HepG2 (cell line): ENCODE measurements around the gene SSH3. TPM values are rescaled to one million over a fixed set of nuclear protein-coding genes. Genes with fewer than 3 reads are reported as not detected.
A peak's percentile ranks its signal among the peaks of the same experiment; 100 is the strongest.

Experiments used
- ATAC-seq: fragments of 200-7000 bp; cut with Tn5 transposase; 3 replicates; pipeline ENCODE4 v1.9.1; 2020; ENCODE audit warnings: mild to moderate bottlenecking, moderate library complexity
- BruUV-seq: library from RNA; stranded (reverse); fragments of 400-500 nt; replicated peaks from 2 replicates; lab custom pipeline; 2021; lab: Mats Ljungman, UMichigan
- CTCF ChIA-PET: fragments of 300-600 bp; formaldehyde crosslinking; extraction: SDS; loops from one replicate; lab custom pipeline; 2021; ENCODE audit warnings: low total read pairs, inconsistent platforms, low intra/inter-chr PET ratio; lab: Yijun Ruan, JAX
- POLR2A ChIA-PET: fragments of 350-600 bp; sonication (Branson Sonifier 250); formaldehyde crosslinking; loops from one replicate; lab custom pipeline; 2020; ENCODE audit warnings: antibody characterized with exemption, inconsistent platforms; lab: Yijun Ruan, JAX
- DNase-seq: peaks from one replicate; pipeline ENCODE4 v3.0.0-alpha.2; 2015; ENCODE audit warnings: low spot score
- FAIRE-seq: peaks from 3 replicates; lab custom pipeline; 2011; peaks lifted over from hg19 to GRCh38; lab: Jason Lieb, UNC
- H2AFZ ChIP-seq: one replicate; pipeline ENCODE4 v1.6.1; 2011; ENCODE audit warnings: low read length, inconsistent platforms
- H3K27ac ChIP-seq: fragments of 300-600 bp; 3 replicates; pipeline ENCODE4 v1.8.0; 2011; ENCODE audit warnings: mixed run types, mild to moderate bottlenecking, mixed read lengths, low read length, inconsistent platforms; ENCODE audit not compliant: insufficient read depth; ENCODE audit errors: extremely low read length
- H3K27me3 ChIP-seq, 2 experiments: fragments of 200-600 bp in 1 of 2; 2 replicates in 1 of 2; 3 replicates in 1 of 2; pipeline versions ENCODE4 v1.6.0 to v1.8.0; 2011; ENCODE audit warnings: low read length in 2 of 2, mild to moderate bottlenecking in 2 of 2, moderate library complexity in 2 of 2, inconsistent platforms in 1 of 2; ENCODE audit not compliant: insufficient read depth in 2 of 2, control insufficient read depth in 1 of 2
- H3K36me3 ChIP-seq, 2 experiments: fragments of 200-600 bp in 1 of 2; replicated peaks in 1 of 2; 2 replicates in 1 of 2; 3 replicates in 1 of 2; pipeline versions ENCODE4 v1.5.1 to v1.8.0; 2011; ENCODE audit warnings: low read length in 2 of 2, inconsistent platforms in 1 of 2; ENCODE audit not compliant: insufficient read depth in 2 of 2, control insufficient read depth in 1 of 2
- H3K4me1 ChIP-seq: 2 replicates; pipeline ENCODE4 v1.5.1; 2012; ENCODE audit warnings: low read length, inconsistent platforms; ENCODE audit not compliant: insufficient read depth
- H3K4me2 ChIP-seq: 2 replicates; pipeline ENCODE4 v1.6.0; 2011; ENCODE audit warnings: low read depth, low read length, inconsistent platforms
- H3K4me3 ChIP-seq, 3 experiments: fragments of 200-600 bp in 1 of 3; sonication (generic), shearing (Covaris generic) in 1 of 3; replicated peaks in 1 of 3; 2 replicates each; pipeline ENCODE4 v1.5.1; 2011 to 2016; ENCODE audit warnings: low read length in 3 of 3, inconsistent platforms in 2 of 3, low read depth in 2 of 3, mild to moderate bottlenecking in 2 of 3, control low read depth in 1 of 3, mixed read lengths in 1 of 3; ENCODE audit not compliant: insufficient read depth in 1 of 3
- H3K79me2 ChIP-seq: one replicate; pipeline ENCODE4 v1.6.1; 2011; ENCODE audit warnings: low read length, inconsistent platforms; ENCODE audit not compliant: insufficient read depth
- H3K9ac ChIP-seq: 2 replicates; pipeline ENCODE4 v1.6.0; 2011; ENCODE audit warnings: mild to moderate bottlenecking, low read depth, low read length, inconsistent platforms; ENCODE audit not compliant: insufficient read depth
- H3K9me3 ChIP-seq: 2 replicates; pipeline ENCODE4 v1.5.1; 2012; ENCODE audit warnings: mild to moderate bottlenecking, low read length
- H4K20me1 ChIP-seq: 2 replicates; pipeline ENCODE4 v1.6.0; 2011; ENCODE audit warnings: inconsistent platforms, mild to moderate bottlenecking, low read length, moderate library complexity; ENCODE audit not compliant: insufficient read depth
- RBFOX2 ChIP-seq: fragments of 200-400 bp; formaldehyde crosslinking; IDR thresholded peaks from 2 replicates; pipeline ENCODE4 v1.6.1; 2017; ENCODE audit warnings: low read depth, mild to moderate bottlenecking, low read length
- ZNF768 ChIP-seq: sonication (generic); formaldehyde crosslinking; IDR thresholded peaks from 2 replicates; pipeline ENCODE4 v1.4.0; 2020; ENCODE audit warnings: missing genetic modification reagents
- WGBS: methylation state at CpG from one replicate; pipeline ENCODE4 v1.1.6; 2017; ENCODE audit warnings: low lambda C conversion rate; 5-methylcytosine and 5-hydroxymethylcytosine counted together
- in situ Hi-C: cut with HindIII; loops from 2 replicates; pipeline ENCODE4 v1.10.0; 2017; ENCODE audit warnings: low pct_unique_long_range_greater_than_20kb; ENCODE audit not compliant: extremely low pct_ligation_motif_present
- intact Hi-C: fragments of 100-400 bp; cut with micrococcal nuclease; formaldehyde crosslinking; loops from one replicate; pipeline ENCODE4 v1.10.0; 2022; ENCODE audit not compliant: unreplicated experiment
- polyA plus RNA-seq, 8 experiments: library from polyadenylated mRNA; depleted of rRNA in 3 of 8; stranded (reverse) in 7 of 8; unstranded in 1 of 8; fragments of >200 nt; fragmentation: Illumina TruSeq in 4 of 8; extraction: Trizol in 4 of 8; gene quantifications; 2 replicates each; pipeline versions ENCODE4 v1.2.1 to v1.2.3, GENCODE V29; 2011 to 2016; ENCODE audit warnings: low read depth in 4 of 8, missing spikeins in 1 of 8, mixed read lengths in 1 of 8; ENCODE audit not compliant: insufficient read depth in 1 of 8
- total RNA-seq, 5 experiments: library from RNA; depleted of rRNA; stranded (reverse); fragments of >200 nt; fragmentation: Illumina TruSeq; extraction: Trizol; gene quantifications; 2 replicates each; pipeline ENCODE4 v1.2.3, GENCODE V29; 2016; ENCODE audit warnings: low read depth in 1 of 5
- TF ChIP-seq, protein P1 (sequence below): sonication (generic); formaldehyde crosslinking; IDR thresholded peaks from 2 replicates; pipeline ENCODE4 v1.4.0; 2020; ENCODE audit warnings: missing genetic modification reagents
- TF ChIP-seq, protein P2 (sequence below): sonication (generic); formaldehyde crosslinking; IDR thresholded peaks from 2 replicates; pipeline ENCODE4 v1.8.1; 2023; ENCODE audit warnings: missing genetic modification reagents, mild to moderate bottlenecking, borderline replicate concordance

The SSH3 gene
- total and polyA plus RNA-seq, 2 of the 13 experiments (the other 11 are each of a cell fraction or from before 2014, with no cell fraction given): 12.4 to 18.8 TPM

DNA sequence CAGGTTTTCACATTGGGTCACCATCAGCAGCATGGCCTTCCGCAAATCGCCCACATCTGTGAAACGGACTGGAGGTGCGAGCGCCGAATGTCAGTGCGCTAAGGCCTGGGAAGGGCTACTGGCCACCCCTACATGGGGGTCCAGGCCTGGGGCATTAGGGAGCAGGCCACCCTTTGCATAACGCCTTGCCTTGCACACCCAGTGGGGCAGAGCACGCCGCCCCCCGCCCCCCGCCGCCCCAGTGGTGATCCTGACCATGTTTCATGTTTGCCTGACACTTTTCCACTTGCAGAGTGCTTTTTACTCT, 34.4 kb upstream of the SSH3 start:
- ChIA-PET POLR2A (interaction anchor here (4.5 kb wide), 1 partner anchor 19 kb away, joined by 19 read pairs; the partner anchor contains the start of gene ANKRD13D), CTCF (no interaction called here)
- BruUV-seq: no TSS peak
- no peaks in the 10 kb centered on the region for H3K27me3 ChIP-seq
- DNase-seq: no peak
- H3K4me2 ChIP-seq: no peak overlapping the region; the same call in 1 of the 2 replicates
- WGBS: 100% methylated on average over 11 of the region's 13 CpGs
- H3K79me2 ChIP-seq: peaks cover 66% of the 10 kb centered on the region
- peaks cover 44% of the 10 kb centered on the region for H3K4me1 ChIP-seq
- ATAC-seq: no peak
- no peak overlapping the region for H3K27ac ChIP-seq
- no peaks in the 10 kb centered on the region for H3K9me3 ChIP-seq
- in situ Hi-C loops: no loop called here
- TF ChIP-seq, protein P1, sequence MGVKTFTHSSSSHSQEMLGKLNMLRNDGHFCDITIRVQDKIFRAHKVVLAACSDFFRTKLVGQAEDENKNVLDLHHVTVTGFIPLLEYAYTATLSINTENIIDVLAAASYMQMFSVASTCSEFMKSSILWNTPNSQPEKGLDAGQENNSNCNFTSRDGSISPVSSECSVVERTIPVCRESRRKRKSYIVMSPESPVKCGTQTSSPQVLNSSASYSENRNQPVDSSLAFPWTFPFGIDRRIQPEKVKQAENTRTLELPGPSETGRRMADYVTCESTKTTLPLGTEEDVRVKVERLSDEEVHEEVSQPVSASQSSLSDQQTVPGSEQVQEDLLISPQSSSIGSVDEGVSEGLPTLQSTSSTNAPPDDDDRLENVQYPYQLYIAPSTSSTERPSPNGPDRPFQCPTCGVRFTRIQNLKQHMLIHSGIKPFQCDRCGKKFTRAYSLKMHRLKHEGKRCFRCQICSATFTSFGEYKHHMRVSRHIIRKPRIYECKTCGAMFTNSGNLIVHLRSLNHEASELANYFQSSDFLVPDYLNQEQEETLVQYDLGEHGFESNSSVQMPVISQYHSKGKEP: no peak
- TF ChIP-seq, protein P2, sequence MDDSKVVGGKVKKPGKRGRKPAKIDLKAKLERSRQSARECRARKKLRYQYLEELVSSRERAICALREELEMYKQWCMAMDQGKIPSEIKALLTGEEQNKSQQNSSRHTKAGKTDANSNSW (CRISPR knock-in tag): no peak
- TF ChIP-seq ZNF768 (CRISPR knock-in tag) (0 out of 2 replicates have a peak, but pooled peaks have one; percentile 8), RBFOX2 (peak; percentile 32; the same call in 1 of the 2 replicates)
- H3K36me3 ChIP-seq: peaks cover 12 to 45% of the 10 kb centered on the region in 2 experiments
- H3K4me3 ChIP-seq: no peak overlapping the region; a peak in 1 of 6 replicates
- H4K20me1 ChIP-seq: peaks cover 30% of the 10 kb centered on the region
- H3K9ac ChIP-seq: no peak overlapping the region
- H2AFZ ChIP-seq: no peak overlapping the region
- intact Hi-C loops: no loop called here
- no peak for FAIRE-seq
